IPS DF 4.7 (cell line): ENCODE results near the gene PLCH2.

Source experiments
- DNase-seq: peaks from one replicate; pipeline ENCODE4 v3.0.0-alpha.2; 2013; ENCODE audit warnings: low spot score; ENCODE audit errors: extremely low read depth

Gene PLCH2

DNA sequence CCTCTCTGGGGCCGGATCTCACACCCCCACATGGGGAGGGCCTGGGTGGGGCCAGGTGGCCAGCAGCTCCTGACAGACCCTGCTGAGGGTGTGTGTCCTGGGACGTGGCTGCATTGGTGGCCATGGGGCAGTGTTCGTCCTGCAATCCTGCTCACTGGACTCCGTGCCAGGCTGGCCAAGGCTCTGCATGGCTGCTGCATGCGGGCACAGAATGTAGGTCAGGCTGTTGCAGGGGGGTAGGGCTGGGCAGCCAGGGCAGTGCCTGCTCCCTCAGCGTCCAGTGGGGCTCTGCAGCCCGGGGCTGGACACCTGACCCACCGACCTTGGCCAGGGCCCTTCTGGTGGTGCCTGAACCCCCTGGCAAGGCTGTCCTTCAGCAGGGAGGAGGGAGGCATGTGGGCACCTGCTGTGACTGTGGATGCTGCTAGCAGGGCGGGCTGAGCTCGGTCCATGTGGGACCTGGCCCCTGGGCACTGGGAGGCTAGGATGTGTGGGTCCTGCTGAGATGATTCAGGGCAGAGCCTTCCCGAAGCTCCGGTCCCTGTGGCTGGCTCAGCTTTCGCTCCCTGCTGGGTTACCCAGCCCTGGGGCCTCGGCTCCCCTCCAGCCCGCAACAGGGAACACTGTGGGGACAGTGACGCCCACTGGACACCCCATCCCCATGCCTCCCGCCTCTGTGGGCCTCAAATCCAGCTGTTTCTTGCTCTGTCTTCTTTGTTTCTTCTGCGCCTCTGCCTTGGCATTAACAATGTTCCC, 14.9 kb upstream of the PLCH2 start:
- DNase-seq: no peak

DNA sequence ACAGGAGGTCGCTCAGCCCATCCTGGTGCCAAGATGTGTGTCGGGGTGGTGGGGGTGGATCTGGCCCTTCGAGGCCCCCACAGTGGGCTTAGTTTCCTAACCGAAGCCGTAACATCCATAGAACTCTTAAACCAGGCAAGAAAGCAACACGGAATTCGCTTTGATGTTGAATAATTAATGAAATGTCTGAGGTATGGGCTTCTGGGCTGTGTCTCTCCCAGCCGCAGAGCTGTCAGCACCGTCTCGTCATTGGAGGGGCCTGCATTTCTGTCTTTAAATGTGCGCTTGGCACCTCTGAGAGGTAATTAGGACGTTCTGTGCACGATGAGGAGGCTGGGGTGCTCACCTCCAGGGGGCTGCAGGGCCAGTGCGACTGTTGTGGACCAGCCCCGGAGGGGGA, 13.3 kb upstream of the PLCH2 start:
- DNase-seq: no peak

DNA sequence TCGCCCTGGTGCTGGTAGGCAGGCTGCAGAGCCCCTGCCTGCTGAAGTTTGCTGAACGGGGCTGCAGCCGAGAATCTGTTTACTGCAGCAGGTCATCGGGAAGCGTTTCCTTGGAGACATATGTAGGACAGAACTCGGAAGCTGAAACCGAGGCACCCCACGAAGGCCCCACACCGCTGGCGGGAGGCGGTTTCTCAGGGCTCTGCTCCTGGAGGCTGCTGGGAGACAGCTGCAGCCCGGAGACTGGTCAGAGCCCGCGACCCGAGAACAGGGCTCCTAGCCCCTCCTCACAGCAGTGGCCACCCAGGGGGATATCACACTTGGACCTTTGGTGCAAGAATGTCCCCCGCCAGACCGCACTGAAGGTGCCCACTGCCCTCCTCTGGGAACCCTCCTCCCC, 12.7 kb upstream of the PLCH2 start:
- DNase-seq: no peak

DNA sequence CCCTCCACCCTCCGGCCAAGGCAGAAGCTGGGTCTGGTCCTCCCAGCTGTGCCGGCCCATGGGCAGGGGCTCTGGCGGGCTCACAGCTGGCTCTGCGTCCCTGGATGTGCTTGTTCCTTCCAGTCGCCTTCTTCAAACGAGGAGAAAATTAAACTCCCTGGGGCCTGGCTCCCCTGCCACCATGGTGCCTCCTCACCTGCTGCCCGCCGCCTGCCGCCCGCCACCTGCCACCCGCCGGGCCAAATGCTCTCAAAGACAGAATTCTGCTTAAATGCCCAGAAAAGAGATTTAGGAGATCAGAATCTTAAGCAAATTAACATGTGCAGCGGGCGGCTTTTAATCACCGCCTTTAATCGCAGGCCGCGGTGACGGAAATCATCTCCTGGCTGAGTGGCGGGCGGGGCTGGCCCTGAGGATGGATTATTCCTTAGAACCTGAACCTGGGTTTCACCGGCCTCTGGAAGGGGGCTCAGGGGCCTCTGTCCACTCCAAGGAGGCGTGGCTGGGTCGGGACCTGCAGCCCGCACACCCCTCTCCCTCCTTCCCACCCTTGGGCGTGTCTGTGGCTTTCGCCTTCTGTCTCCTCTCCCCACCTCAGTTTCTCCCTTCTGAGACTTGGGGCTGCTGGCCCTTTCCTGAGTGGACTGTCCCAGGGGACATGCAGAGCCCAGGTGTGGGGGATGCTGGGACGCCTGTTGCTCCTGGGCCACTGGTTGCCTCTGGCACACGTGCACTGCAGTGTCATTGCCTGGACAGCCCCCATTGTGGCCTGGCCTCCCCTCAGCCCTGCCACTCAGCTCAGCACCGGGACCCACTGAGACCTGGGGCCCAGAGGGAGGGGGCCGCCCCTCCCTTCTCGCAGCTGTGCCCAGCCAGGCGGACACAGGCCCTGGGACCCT, 10.5 kb upstream of the PLCH2 start:
- no peak for DNase-seq

DNA sequence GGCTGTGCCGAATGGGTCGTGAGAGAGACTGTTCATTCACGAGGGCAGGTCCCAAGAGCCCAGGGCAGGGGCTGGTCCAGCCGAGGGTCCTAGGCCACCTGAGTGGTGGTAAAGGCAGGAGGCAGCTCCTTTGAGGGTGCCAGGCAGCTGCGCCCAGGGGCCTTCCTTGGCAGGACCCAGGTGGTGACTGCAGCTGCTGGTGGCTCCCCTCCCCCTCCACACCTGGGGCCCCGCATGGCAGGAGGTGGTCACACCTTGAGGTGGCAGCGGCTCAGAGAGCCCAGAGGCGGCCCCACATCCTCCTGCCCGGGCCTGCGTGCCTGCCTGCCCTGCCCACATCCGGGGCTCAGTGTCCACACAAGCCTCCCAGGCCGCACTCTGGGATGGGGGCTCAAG, 9.8 kb upstream of the PLCH2 start:
- no peak for DNase-seq

DNA sequence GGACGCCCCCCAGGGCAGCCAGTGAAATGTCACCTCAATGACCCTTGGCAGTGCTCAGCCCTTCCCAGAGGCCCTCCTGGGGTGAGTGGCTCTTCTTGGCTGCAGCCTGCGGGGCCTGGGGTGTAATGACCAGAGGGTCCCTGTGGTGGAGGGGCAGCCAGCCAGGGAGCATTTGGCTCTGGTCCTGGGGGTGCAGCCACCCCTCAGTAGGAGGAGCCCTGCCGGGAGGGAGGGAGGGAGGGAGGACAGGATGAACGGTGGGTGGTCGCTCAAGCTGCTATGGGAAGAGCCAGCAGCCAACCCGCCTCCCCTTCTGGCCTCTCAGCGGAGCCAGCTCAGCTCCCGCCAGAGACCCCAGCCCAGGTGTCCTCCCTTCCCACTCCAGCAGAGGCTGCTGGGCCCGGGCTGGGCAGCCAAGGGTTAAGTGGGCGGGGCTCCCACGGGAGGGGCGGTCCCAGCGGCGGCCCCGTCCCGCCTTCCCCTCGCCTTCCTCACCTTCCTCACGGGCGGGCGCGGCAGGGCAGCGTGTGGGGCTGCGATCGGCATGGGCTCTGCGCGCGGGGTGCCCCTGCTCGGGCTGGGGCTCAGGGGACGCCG, 9.0 kb upstream of the PLCH2 start:
- DNase-seq: no peak

DNA sequence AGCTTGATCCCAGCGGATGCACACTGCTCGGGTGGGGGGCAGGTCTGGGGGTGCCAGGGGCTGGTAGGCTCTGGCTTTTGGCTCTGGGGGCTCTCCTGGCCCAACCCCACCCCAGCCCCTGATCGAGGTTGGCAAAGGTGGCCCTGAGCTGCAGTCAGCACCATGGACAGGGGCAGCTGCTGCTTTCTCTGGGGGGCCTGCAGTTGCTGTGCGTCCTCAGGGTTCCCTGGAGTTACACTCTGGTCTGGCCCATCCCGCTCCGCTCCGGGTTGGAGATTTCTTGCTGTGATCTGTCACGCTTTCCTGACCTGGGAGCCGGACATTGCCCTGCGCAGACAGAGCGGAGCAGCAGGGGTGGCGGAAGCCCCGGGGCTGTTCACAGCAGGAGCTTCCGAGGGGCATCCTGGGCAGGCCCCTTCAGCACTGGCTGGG, 8.0 kb upstream of the PLCH2 start:
- no peak for DNase-seq

DNA sequence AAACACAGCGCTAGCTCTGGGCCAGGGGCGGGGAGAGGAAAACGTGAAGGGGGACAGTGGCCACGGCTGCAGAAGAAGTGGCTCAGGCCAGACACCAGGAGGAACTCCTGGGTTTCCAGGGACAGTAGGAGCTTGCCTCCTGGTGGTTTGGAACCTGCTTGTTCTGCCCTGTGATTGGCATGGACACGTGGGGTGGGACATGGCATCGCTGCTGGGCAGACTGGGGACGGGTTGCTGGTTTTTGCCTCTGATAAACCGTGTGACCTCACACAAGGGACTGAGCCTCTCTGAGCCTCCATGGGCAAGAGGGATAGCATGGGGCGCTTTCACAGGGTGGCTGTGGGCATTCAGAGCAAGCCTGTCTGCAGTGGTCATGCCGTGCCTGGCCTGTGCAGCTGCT, 7.5 kb upstream of the PLCH2 start:
- DNase-seq: no peak

DNA sequence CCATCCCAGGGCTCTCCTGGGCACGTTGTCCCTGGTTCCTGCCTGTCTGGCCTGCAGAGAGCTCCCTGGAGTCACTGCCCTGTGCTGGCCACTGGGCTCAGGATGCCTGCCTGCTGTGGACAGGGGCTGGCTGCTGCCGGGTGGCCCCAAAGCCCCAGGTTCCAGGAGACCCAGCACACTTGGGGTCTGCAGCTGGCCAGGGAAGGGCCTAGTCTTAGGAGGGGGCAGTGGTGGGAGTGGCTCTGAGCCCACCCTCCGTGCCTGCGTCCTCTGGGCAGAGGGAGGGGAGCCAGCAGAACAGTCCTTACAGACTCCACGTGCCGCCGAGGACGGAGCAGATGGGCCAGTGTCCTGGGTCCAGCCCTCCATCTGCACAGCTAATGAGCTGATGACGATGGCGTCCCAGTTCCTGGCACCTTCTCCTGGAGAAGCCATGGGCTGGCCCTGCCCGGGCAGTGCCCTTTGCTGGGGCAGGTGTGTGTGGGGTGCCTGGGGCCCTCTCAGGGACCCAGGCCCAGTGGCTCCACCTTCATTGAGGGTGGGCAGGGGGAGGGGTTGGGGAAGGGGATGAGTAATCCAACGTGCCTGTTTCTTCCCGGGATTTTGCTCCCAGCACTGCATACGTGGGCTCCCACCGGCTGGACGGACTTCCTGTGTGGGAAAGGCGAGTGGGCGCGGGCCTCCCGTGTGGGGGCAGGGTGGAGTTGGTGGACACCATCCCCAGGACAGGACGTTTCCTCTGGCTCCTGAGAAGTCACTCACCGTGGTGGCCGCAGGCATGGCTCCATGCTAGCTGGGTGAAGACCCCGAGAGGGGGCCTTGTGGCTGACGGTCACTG, 6.8 kb upstream of the PLCH2 start:
- no peak for DNase-seq

DNA sequence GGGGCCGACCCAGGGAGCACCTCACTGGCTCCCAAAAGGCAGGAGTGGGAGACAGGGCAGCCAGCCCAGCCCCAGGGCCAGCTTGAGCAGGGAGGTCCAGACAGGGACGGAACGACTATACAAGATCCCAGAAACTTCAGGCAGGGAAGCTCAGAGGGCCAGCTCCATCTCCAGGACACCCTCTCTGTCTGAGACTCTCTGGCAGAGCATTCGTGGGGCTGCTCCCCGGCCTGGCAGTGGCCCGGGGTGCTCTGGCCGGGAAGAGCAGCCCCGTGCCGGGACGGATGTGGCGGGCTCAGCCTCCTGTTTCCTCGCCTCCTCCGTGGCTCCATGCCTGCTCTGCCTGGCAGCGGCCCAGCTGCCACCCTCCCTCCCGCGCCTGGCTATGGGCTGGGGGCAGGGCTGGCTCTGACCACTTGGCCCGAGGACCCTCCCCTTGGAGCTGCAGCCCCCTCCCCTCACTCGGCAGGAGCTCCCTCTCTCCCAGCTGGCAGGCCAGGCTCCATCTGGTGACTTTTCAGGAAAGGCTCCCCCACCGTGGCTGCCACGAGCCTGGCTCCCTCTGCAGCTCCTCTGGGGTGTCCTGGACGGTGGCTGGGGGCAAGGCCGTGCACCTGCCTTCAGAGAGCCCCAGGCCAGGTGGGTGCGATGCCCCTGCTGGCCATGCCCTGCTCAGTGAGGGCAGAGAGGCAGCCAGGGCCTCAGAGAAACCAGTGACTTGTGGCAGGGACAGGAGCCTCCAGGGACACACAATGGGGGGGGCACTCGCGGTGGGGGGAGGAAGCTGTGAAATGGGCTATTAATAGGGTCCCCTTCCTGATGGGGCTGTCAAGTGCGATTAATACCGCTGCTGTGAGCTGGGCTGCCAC, 5.6 kb upstream of the PLCH2 start:
- DNase-seq: no peak

DNA sequence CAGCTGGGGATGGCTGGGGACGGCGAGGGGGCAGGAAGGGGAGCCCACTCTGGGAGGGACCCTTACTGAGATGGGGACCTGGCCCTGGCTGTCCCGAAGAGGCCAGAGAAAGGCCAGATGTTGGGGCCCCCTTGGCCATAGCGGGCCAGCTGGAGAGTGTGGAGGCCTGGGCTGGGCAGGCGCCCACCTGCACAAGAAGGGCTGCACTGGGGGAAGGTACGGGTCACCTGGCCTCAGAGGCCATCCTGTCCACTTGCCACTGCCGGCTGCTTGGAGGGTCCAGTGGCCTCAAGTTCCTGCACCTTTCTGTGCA, 5.0 kb upstream of the PLCH2 start:
- no peak for DNase-seq

DNA sequence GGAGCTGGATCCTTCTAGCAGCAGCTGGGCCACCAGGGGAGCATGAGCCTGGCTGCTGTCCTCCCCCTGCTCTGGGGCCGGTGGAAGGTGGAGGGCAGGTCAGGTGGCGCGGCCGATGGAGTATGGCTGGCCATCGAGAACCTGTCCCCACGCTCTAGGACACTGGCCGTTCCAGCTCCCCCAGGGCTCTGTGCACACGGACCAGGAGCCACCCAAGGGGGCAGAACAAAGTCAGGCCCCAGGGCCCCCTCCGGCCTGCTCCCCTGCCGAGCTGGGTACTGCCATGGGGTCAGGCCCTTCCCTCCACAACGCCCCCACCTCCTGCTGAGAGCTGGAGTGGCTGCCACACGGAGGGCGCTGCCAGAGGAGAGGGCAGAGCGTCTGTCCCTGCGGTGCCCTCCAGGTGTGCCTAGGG, 4.5 kb upstream of the PLCH2 start:
- DNase-seq: no peak

DNA sequence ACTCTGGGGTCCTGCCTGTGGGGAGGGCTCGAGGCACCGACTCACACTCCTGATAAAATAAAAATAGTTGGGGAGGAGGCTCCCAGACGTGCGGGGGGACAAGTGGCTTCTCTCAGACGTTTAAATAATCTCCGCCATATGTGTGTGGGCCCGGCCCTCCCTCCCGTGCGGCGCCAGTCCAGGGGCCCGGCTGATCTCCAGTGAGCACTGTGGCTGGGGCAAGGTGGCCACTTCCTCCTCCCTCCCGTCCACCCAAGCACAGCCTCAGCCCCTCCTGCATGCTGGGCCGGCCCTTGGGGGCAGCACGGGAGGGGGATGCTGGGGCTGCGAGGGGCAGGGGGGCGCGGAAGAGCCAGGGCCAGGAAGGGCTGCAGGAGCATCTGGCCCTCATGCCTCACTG, 4.0 kb upstream of the PLCH2 start:
- no peak for DNase-seq

DNA sequence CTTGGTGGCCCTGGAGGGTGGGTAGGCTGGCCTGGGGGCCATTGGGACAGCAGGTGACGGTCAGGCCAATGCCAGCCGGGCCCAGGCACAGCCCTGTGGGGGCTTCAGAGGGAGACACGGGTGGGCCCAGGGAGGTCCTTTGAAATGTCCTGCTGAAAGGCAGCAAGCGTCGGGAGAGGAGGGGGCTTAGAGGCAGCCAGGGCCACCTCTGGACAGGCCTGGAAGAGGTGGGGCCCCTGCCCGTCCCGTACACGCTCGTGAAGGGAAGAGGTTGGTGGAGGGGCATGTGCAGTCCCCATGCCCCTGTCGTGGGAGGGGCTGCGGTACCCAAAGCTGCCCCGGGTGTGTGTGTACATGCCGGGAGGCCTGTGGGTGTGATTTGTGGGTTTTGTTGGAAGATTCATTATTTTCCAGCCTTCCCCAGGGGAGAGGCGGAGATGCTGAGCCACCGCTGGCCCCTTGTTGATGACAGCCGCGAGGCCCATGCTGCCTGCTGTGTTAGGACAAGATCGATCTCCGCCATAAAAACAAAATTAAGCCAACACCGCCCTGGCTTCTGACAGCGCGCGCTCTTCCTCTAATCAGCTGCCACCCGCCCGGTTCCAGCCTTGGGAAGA, 3.4 kb upstream of the PLCH2 start:
- DNase-seq: no peak

DNA sequence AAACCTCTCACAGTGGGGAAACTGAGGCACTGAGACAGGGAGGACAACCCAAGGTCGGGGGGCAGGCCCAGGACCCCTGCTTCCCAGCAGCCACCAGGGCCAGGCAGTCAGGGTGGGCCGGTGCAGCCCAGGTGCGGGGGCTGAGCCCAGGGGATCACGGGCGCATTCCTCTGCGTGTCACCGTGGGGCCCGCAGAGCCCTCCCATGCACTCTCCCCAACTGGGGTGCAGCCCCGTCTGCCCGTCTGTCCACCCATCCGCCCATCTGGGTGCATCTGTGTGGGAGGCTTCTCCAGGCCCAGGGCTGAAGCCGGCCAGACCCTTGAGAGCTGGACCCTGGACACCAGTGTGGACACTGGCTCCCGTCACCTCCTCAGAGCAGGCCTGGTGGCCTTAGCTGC, 2.9 kb upstream of the PLCH2 start:
- DNase-seq: no peak

DNA sequence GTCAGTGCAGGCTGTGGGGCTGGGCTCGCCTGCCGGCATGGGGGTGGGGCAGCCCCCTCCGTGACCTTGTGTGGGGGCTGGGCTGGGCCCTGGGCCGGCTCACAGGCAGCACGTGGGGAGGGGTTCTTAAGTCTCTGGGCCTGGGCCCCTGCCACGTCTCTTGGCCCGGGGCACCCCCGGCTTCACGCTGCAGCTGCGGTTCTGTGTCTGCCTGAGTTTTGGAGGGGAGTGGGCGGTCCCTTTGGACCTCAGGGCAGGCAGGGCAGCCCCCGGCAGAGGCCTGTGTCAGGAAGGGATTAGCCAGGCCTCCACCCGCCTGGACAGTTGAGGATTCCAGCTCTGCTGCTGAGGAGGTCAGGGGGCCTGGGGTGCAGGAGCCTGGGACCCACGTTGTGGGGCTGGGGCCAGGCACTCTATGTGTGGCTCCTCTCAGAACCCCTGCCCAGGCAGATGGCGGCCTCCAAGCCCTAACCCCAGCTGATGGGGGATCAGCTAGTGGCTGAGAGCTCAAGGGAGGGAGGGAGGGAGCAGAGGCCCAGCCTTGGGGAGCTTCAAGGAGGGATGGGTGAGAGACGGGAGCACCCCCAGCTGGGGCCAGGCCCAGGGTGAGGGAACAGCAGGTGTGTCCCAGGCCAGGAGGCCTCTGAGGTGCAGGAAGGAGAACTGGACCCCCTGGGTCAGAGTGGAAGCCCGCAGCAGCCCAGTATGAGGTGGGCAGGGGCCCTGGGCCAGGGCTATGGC, 1.8 kb upstream of the PLCH2 start:
- DNase-seq: no peak

DNA sequence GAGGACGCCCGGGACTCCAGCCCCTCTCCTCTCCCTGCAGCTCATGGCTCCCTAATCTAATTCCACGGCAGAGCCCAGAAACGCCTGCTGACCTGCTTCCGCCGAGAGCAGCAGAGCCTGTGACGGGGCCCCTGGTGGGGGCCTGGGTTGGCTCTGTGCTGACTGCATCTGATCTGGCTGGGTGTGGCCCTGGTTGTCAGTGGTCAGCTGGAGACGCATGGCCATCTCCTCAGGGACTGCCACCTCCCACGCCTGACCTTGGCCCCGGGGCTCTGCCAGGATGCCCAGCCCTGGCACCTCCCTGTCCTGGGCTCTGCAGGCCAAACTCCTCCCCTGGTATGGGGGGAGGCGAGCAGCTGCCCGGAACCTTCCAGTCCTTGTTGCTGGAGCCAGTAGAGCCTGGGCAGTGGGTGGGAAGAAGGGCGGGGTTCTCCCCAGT, 1.1 kb upstream of the PLCH2 start:
- no peak for DNase-seq

DNA sequence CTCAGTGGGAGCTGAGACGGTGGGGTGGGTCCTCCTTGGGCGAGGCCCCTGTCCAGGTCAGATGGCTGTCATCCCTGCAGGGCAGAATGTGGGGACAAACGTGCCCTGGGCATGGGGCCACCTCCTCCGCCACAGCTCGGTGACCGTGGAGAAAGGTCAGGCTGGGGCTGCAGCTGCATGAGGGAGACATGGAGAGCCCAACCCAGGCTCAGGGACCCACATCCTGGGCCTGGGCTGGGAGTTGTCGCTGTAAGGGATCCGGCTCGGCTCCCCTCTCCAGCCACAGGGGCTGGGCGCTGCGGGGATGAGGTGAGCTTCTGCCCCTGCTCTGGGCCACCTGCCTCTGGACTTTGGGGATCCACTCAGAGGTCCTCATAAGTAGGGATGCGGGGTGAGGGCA, 518 bp upstream of the PLCH2 start:
- no peak for DNase-seq

DNA sequence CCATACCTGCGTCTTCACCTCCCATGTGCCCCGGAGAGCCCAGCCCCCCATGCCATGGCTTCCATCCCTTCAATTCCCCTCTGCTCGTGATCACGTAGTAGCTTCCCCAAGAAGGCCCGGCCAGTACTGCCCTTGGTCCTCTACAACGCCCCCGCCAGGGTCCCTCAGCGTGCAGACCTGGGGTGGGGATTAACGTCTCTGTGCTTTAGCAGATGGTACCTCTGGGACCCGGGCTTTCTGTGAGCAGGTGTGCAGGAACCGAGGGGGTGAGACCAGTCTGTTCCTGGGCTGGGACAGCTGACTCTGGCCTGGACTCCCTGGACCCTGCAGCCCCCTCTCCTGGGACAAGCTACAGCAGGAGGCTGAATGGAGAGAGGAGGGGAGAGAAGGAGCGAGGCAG, 1.2 kb downstream of the PLCH2 start:
- DNase-seq: no peak
